ENCODE results near the gene ADGRE1.

The ADGRE1 gene

DNA sequence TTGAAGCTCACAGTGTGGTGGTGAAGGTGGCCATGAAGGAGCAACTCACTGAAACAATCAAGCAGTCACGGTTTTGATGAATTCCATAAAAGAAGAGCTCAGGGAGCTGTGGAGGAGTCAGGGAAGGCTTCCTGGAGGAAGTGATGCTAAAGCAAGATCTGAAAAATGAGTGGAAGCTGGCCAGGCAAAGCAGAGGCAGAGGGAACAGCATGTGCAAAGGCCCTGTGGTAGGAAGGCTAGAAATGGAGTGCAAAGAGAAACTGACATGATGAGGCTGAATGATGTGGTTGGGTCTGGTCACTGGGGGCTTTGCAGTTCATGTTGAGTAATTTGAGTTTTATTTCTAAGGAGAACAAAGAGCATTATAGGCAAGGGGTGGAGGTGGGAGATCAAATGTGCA is 6.9 kb downstream of the ADGRE1 start:
- H3K4me3 ChIP-seq: no peak overlapping the region
- TF ChIP-seq, protein P1, sequence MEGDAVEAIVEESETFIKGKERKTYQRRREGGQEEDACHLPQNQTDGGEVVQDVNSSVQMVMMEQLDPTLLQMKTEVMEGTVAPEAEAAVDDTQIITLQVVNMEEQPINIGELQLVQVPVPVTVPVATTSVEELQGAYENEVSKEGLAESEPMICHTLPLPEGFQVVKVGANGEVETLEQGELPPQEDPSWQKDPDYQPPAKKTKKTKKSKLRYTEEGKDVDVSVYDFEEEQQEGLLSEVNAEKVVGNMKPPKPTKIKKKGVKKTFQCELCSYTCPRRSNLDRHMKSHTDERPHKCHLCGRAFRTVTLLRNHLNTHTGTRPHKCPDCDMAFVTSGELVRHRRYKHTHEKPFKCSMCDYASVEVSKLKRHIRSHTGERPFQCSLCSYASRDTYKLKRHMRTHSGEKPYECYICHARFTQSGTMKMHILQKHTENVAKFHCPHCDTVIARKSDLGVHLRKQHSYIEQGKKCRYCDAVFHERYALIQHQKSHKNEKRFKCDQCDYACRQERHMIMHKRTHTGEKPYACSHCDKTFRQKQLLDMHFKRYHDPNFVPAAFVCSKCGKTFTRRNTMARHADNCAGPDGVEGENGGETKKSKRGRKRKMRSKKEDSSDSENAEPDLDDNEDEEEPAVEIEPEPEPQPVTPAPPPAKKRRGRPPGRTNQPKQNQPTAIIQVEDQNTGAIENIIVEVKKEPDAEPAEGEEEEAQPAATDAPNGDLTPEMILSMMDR (IDR thresholded peaks at IDR 0.05): no peak
- peaks cover 0 to 7% (median 0%) of the 10 kb centered on the region in 3 donors for H3K9me3 ChIP-seq
- DNase-seq: no peak
- H3K27ac ChIP-seq: no peak overlapping the region
- H3K36me3 ChIP-seq: no peaks in the 10 kb centered on the region
- H3K27me3 ChIP-seq: no peaks in the 10 kb centered on the region
- intact Hi-C loops (cut with DNase I; ENCODE audit: low total_unique reads): no loop called here
- H3K4me1 ChIP-seq: no peaks in the 10 kb centered on the region

DNA sequence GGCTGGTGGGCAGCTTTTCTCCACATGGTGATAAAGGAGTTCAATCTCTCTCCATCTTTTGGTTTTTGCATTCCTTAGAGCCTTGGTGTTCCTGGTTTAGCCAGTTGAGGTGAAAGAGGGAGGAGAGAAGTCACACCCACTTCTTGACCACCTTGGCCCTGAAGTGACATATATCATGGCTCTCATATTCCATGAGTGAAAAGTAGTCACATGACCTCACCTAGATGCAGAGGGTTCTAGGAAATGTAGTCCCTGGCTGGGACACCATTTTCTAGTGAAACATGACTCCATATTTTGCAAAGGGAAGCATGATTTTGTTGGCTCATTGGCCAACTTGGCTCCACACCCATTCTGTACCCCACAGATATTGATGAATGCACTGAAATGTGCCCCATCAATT is 16.1 kb downstream of the ADGRE1 start:
- no peak for DNase-seq
- TF ChIP-seq, protein P1 (IDR thresholded peaks at IDR 0.05): no peak
- no peak overlapping the region for H3K4me3 ChIP-seq
- no peak overlapping the region for H3K27ac ChIP-seq
- no peaks in the 10 kb centered on the region for H3K27me3 ChIP-seq
- H3K36me3 ChIP-seq: no peaks in the 10 kb centered on the region
- no peaks in the 10 kb centered on the region for H3K4me1 ChIP-seq
- intact Hi-C loops (cut with DNase I; ENCODE audit: low total_unique reads): no loop called here
- H3K9me3 ChIP-seq: peaks cover 3 to 36% (median 32%) of the 10 kb centered on the region in 3 donors

DNA sequence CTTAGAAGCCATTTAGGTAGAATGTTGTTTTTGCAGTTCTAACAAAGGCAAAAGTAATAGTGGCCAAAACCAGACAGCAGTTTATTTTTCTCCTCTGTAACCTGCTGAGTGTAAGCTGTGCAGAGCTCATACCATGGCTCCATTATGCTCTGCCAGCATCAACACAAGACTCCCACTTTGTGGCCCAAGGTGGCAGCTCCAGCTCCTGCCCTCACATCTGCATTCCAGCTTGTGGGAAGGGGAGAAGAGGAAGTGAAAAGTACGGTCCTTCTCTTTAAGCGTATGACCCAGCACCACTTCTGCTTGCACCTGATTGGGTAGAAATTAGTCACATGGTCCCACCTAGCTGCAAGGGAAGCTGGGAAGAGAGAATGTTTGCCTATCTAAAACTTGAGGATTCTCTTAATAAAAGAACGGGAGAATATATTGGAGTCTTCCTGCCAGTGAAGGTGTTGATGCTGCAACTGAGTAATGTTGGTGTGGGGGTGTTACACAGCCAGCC is 19.2 kb downstream of the ADGRE1 start:
- DNase-seq: no peak
- H3K4me1 ChIP-seq: no peaks in the 10 kb centered on the region
- H3K36me3 ChIP-seq: no peaks in the 10 kb centered on the region

DNA sequence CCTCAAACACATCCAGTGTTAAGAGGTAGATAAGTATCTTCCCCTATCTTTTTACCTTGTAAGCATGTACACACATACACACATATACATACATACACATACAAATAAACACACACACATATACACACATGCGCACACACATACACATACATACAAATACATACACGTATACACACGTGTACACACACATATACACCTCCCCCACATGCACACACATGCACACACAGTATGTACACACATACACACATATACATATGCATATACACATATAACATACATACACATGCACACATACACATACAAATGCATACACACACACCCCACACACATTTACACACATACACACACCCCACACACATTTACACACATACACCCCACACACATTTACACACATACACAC is 24.1 kb downstream of the ADGRE1 start:
- Histone ChIP-seq H3K9me3 (peaks cover 6 to 28% (median 17%) of the 10 kb centered on the region in 3 donors), H3K27ac (no peak overlapping the region), H3K36me3 (no peaks in the 10 kb centered on the region), H3K4me3 (no peak overlapping the region), H3K27me3 (no peaks in the 10 kb centered on the region), H3K4me1 (no peaks in the 10 kb centered on the region)
- DNase-seq: no peak
- intact Hi-C loops (cut with DNase I; ENCODE audit: low total_unique reads): no loop called here
- TF ChIP-seq, protein P1 (IDR thresholded peaks at IDR 0.05): no peak

More for the DNA sequence above, 19.2 kb downstream of the ADGRE1 start:
- Histone ChIP-seq H3K4me3 (no peak overlapping the region), H3K27ac (no peak overlapping the region), H3K27me3 (no peaks in the 10 kb centered on the region), H3K9me3 (peaks cover 3 to 24% (median 18%) of the 10 kb centered on the region in 3 donors)
- intact Hi-C loops (cut with DNase I; ENCODE audit: low total_unique reads): no loop called here
- TF ChIP-seq, protein P1 (IDR thresholded peaks at IDR 0.05): no peak

DNA sequence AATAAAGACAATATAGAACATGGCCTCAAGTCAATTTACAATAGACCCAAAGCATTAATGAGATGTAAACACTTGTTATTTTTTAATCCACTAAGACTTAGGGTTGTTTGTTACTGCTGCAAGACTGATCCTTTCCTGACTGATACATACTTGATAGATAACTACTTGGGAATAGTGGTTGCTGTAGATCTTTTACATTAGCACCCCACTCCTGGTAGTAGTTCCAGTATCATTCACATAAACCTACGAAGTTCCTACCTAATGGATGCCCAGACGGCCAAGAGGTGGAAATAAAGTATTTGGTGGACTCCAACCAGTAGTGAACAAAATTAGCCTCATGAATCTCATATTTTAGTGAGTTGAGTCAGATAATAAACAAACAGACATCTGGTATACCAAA is 26.9 kb downstream of the ADGRE1 start:
- Histone ChIP-seq H3K4me3 (no peak overlapping the region), H3K4me1 (no peaks in the 10 kb centered on the region), H3K27ac (no peak overlapping the region), H3K27me3 (no peaks in the 10 kb centered on the region), H3K36me3 (no peaks in the 10 kb centered on the region), H3K9me3 (peaks cover 5 to 19% (median 14%) of the 10 kb centered on the region in 3 donors)
- intact Hi-C loops (cut with DNase I; ENCODE audit: low total_unique reads): no loop called here
- no peak for DNase-seq
- TF ChIP-seq, protein P1 (IDR thresholded peaks at IDR 0.05): no peak

GRCh38 chr19:6916952-6917351 is 29.6 kb downstream of the ADGRE1 start:
- Histone ChIP-seq H3K27ac (no peak overlapping the region), H3K27me3 (no peaks in the 10 kb centered on the region), H3K4me3 (no peak overlapping the region), H3K4me1 (no peaks in the 10 kb centered on the region), H3K36me3 (no peaks in the 10 kb centered on the region), H3K9me3 (peaks cover 5 to 19% (median 16%) of the 10 kb centered on the region in 3 donors)
- TF ChIP-seq, protein P1 (IDR thresholded peaks at IDR 0.05): no peak
- intact Hi-C loops (cut with DNase I; ENCODE audit: low total_unique reads): no loop called here
- no peak for DNase-seq

All from tibial artery (tissue), 4 donors.